GM12873 (cell line): ENCODE results near the gene C12orf75.

ENCODE experiments used
- CTCF ChIP-seq: IDR thresholded peaks from 2 replicates; pipeline ENCODE4 v1.5.1; 2012; ENCODE audit warnings: low read depth, mild to moderate bottlenecking, moderate library complexity, low read length, control low read depth; ENCODE audit not compliant: insufficient read depth; ENCODE audit errors: missing control alignments

Gene C12orf75

GRCh38 chr12:105359856-105360255 is 29.4 kb downstream of the C12orf75 start:
- no peak for TF ChIP-seq CTCF

- no peak for TF ChIP-seq CTCF
These were observed 33.4 kb downstream of the C12orf75 start for GRCh38 chr12:105363890-105364289.

- no peak for TF ChIP-seq CTCF
These were observed 34.7 kb downstream of the C12orf75 start for GRCh38 chr12:105365231-105365630.

- no peak for TF ChIP-seq CTCF
These were observed 37.7 kb downstream of the C12orf75 start for GRCh38 chr12:105368047-105368646.

- TF ChIP-seq CTCF = no peak
These were observed 38.5 kb downstream of the C12orf75 start for GRCh38 chr12:105369014-105369413.

GRCh38 chr12:105374303-105374702 is 43.8 kb downstream of the C12orf75 start:
- no peak for TF ChIP-seq CTCF

GRCh38 chr12:105377077-105377476 is 46.6 kb downstream of the C12orf75 start:
- no peak for TF ChIP-seq CTCF
